Adrenal gland (tissue), 12 donors: Measurements from ENCODE around the gene RETREG1. TPM values are rescaled to one million over a fixed set of nuclear protein-coding genes. Genes with fewer than 3 reads are reported as not detected.

ENCODE experiments used
- DNase-seq, 7 donors: peaks; one replicate each; pipeline ENCODE4 v3.0.0-alpha.2; 2019 to 2020
- H3K27ac ChIP-seq, 5 donors: fragments of 200-600 bp; sonication (generic) in 4 of 5; 1 replicate in 3 of 5; 2 replicates in 2 of 5; pipeline versions ENCODE4 v1.5.1 to v1.8.0; 2016 to 2020; ENCODE audit warnings: mild to moderate bottlenecking in 1 of 5
- H3K27me3 ChIP-seq: fragments of 200-600 bp; 2 replicates; pipeline ENCODE4 v1.8.0; 2021
- H3K36me3 ChIP-seq, 2 donors: fragments of 200-600 bp; replicated peaks in 1 of 2; 1 replicate in 1 of 2; 2 replicates in 1 of 2; pipeline versions ENCODE4 v1.5.1 to v1.8.0; 2018 to 2022
- H3K4me1 ChIP-seq, 2 donors: fragments of 200-600 bp; replicated peaks in 1 of 2; 1 replicate in 1 of 2; 2 replicates in 1 of 2; pipeline versions ENCODE4 v1.5.1 to v1.8.0; 2018 to 2021
- H3K4me3 ChIP-seq, 4 donors: fragments of 200-600 bp; sonication (generic) in 3 of 4; one replicate each; pipeline ENCODE4 v1.5.1; 2016 to 2018
- H3K9me3 ChIP-seq, 3 donors: fragments of 200-600 bp; sonication (generic) in 1 of 3; replicated peaks in 1 of 3; 1 replicate in 2 of 3; 2 replicates in 1 of 3; pipeline versions ENCODE4 v1.5.1 to v1.8.0; 2016 to 2021
- POLR2A ChIP-seq, 2 donors: fragments of 450-650 bp; IDR thresholded peaks; one replicate each; pipeline ENCODE4 v1.6.1; 2017; ENCODE audit warnings: antibody characterized with exemption in 2 of 2, mild to moderate bottlenecking in 2 of 2, moderate library complexity in 1 of 2
- WGBS, 4 donors: extraction: QIAGEN DNeasy Blood & Tissue Kit in 2 of 4; methylation state at CpG; one replicate each; pipeline versions ENCODE4 v1.1.5 to v1.1.7; 2013 to 2017; 5-methylcytosine and 5-hydroxymethylcytosine counted together
- intact Hi-C, 2 donors: fragments of 100-400 bp; cut with DNase I; formaldehyde crosslinking; loops; one replicate each; pipeline versions ENCODE4 v1.14.1 to v1.15.0; 2022 to 2023
- polyA plus RNA-seq, 3 donors: library from polyadenylated mRNA; stranded (reverse); fragments of 200-250 nt in 2 of 3; fragments of 350-450 nt in 1 of 3; fragmentation: Illumina TruSeq in 1 of 3; extraction: RNeasy Lipid Tissue Mini Kit (QIAGEN cat#74804) in 1 of 3; gene quantifications; one replicate each; pipeline ENCODE4 v1.2.3, GENCODE V29; 2013 to 2014
- total RNA-seq, 9 donors: library from RNA; depleted of rRNA in 4 of 9; stranded (reverse); fragments of >200 nt in 4 of 9; fragments of 120-200 nt in 1 of 9; fragmentation: NEBNext Ultra II Directional in 1 of 9; extraction: Animal tissue kit (Norgen Biotek cat#: 25700) in 1 of 9; gene quantifications; one replicate each; pipeline versions ENCODE4 v1.1.0 to v1.2.4, GENCODE V29; 2013 to 2023
- TF ChIP-seq, protein P1 (sequence below), 6 experiments: fragments of 450-650 bp in 4 of 6; fragments of 200-600 bp in 2 of 6; sonication (generic) in 1 of 6; IDR thresholded peaks; 1 replicate in 5 of 6; 2 replicates in 1 of 6; pipeline versions ENCODE4 v1.5.1 to v1.8.0; 2016 to 2021; ENCODE audit warnings: antibody characterized with exemption in 6 of 6, mild to moderate bottlenecking in 2 of 6, moderate library complexity in 1 of 6
- donor health status: healthy with polysubstance abuse.
- donor health status: Bipolar disorder and iron deficiency.
- donor health status: DM: yes; HTN: yes; CAD: no.
- donor health status: DM: no; HTN: no; CAD: no.
- donor health status: DM: no; HTN: no; CAD: no.
- donor health status: DM: yes; HTN: yes; CAD: no.

The RETREG1 gene
- total and polyA plus RNA-seq, 12 donors: 0.06 to 5.9 (median 2.1) TPM

DNA sequence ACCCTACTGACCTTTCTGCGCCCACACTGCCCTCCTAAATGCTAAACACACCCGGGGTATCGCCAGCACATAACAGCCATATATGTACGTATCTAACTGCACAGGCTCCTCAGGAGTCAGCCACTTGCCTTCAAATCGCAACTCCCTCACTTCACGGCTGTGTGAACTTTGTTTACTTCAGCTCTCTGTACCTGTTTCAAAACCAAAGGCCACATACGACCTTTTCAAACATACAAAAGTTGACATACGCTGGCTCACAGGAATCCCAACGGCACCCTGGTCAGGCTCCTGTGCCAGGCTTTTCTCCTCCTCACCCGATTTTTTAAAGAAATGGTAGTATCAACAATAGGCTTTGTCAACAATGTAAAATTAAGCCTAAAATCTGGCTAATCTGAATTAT, 112.2 kb downstream of the RETREG1 start:
- no peaks in the 10 kb centered on the region for H3K27me3 ChIP-seq
- TF ChIP-seq, protein P1, sequence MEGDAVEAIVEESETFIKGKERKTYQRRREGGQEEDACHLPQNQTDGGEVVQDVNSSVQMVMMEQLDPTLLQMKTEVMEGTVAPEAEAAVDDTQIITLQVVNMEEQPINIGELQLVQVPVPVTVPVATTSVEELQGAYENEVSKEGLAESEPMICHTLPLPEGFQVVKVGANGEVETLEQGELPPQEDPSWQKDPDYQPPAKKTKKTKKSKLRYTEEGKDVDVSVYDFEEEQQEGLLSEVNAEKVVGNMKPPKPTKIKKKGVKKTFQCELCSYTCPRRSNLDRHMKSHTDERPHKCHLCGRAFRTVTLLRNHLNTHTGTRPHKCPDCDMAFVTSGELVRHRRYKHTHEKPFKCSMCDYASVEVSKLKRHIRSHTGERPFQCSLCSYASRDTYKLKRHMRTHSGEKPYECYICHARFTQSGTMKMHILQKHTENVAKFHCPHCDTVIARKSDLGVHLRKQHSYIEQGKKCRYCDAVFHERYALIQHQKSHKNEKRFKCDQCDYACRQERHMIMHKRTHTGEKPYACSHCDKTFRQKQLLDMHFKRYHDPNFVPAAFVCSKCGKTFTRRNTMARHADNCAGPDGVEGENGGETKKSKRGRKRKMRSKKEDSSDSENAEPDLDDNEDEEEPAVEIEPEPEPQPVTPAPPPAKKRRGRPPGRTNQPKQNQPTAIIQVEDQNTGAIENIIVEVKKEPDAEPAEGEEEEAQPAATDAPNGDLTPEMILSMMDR (IDR thresholded peaks at IDR 0.05): no peak
- no peak for TF ChIP-seq POLR2A (IDR thresholded peaks at IDR 0.05)
- H3K4me1 ChIP-seq: no peaks in the 10 kb centered on the region
- DNase-seq: no peak
- H3K9me3 ChIP-seq: no peaks in the 10 kb centered on the region
- 87 to 91% (median 90%) methylated on average over 10 of the region's 10 CpGs for WGBS, 4 donors
- no peak overlapping the region for H3K4me3 ChIP-seq
- H3K36me3 ChIP-seq: no peaks in the 10 kb centered on the region
- H3K27ac ChIP-seq: no peak overlapping the region
- intact Hi-C loops: no loop called here

DNA sequence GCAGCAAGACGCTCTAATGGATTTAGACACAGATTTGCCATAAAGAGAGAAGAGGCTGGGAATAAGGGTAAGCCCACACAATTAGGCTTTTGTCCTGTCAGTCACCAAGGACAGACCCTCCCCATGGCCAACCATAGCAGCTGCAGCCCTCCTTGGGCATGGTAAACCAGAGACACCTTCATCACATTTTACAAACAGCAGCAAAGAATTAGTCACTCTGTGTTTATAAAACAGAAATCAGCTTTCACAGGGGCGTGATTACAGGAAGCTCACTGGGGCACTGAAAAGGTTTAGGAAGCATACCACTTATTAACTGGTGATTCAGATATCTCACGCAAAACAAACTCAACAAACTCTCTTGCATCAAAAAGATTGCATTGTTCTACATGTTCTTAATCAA, 113.9 kb downstream of the RETREG1 start:
- H3K36me3 ChIP-seq: no peaks in the 10 kb centered on the region
- DNase-seq: no peak
- H3K9me3 ChIP-seq: no peaks in the 10 kb centered on the region
- intact Hi-C loops: no loop called here
- 76 to 89% (median 81%) methylated on average over 3 of the region's 3 CpGs for WGBS, 4 donors
- H3K27me3 ChIP-seq: no peaks in the 10 kb centered on the region
- H3K27ac ChIP-seq: no peak overlapping the region
- TF ChIP-seq, protein P1 (IDR thresholded peaks at IDR 0.05): no peak
- no peak for TF ChIP-seq POLR2A (IDR thresholded peaks at IDR 0.05)
- no peak overlapping the region for H3K4me3 ChIP-seq
- H3K4me1 ChIP-seq: no peaks in the 10 kb centered on the region

DNA sequence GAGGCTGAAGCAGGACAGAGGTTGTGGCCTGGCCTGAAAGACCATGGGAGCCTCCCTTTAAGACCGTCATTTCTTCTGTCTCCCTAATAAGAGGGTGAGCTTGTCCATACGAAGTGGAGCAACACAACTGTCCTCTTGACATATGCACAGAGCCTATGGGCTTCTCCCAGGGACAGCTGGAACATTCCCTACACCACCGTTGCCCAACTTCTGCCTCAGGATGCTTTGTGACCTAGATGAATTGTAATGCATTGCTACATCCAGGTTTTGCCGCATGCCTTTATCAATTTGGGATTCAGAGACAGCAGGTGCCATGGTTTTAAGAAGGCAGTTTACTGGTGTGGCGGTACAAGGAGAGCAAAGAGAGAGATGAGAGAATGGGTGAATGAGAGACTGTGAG, 116.8 kb downstream of the RETREG1 start:
- Histone ChIP-seq H3K27ac (no peak overlapping the region), H3K27me3 (no peaks in the 10 kb centered on the region), H3K4me1 (no peaks in the 10 kb centered on the region), H3K36me3 (no peaks in the 10 kb centered on the region), H3K9me3 (no peaks in the 10 kb centered on the region), H3K4me3 (no peak overlapping the region)
- no peak for DNase-seq
- WGBS, 4 donors: 78 to 92% (median 83%) methylated on average over 3 to 5 of the region's 5 CpGs
- TF ChIP-seq, protein P1 (IDR thresholded peaks at IDR 0.05): no peak
- no peak for TF ChIP-seq POLR2A (IDR thresholded peaks at IDR 0.05)
- intact Hi-C loops: no loop called here

DNA sequence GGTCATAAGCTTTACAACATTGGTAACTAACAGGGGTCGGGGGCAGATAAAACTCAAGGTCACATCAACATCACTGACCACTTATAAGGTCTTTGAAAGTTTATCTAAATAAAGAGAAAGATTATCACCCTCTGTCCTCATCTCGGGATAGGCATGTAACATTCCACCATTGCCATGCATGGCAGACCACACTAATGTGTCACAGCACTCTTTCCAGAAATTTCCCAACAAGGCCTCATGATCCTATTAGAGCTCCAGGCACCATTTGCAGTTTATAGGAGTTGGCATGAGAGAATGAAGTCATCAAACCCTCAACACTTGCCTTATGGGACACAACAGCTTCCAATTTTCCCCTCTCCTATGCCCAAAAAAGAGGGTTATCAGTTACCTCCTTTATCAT, 119.3 kb downstream of the RETREG1 start:
- no peak overlapping the region for H3K27ac ChIP-seq
- TF ChIP-seq, protein P1 (IDR thresholded peaks at IDR 0.05): no peak
- no peak for TF ChIP-seq POLR2A (IDR thresholded peaks at IDR 0.05)
- no peaks in the 10 kb centered on the region for H3K9me3 ChIP-seq
- DNase-seq: no peak
- no peaks in the 10 kb centered on the region for H3K4me1 ChIP-seq
- intact Hi-C loops: no loop called here
- no peaks in the 10 kb centered on the region for H3K27me3 ChIP-seq
- H3K4me3 ChIP-seq: no peak overlapping the region
- no peaks in the 10 kb centered on the region for H3K36me3 ChIP-seq
- WGBS, 4 donors: 48 to 66% (median 58%) methylated on average over 2 of the region's 2 CpGs
